ENCODE results near the gene MMD2.

DNA sequence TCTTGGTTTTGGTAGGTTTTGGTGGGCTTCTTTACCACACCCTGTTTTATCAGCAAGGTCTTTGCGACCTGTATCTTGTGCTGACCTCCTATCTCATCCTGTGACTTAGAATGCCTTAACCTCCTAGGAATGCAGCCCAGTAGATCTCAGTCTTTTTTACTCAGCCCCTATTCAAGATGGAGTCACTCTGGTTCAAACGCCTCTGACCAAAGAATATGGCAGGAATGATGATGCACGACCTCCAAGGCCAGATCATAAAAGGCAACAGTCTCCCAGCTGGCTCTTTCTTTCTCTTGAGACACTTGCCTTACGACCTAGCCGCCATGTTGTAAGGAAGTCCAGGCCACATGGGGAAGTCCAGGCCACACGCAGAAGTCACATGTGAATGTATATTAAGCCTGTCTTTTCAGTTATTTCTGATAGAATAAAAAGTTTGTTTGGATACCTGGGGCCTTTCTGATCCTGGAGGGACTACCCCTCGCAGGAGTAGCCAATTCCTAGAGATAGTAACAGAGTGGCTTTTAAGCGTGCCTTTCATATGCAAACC, 65.0 kb downstream of the MMD2 start:
- TF ChIP-seq POLR2A (IDR thresholded peaks at IDR 0.05; ENCODE audit: low read length) (no peak), GATA1 (IDR thresholded peaks at IDR 0.05; ENCODE audit: low read depth, low read length) (no peak)

Data from erythroblast (primary cell).